K562 (cell line): Measurements from ENCODE around the gene DNAJC6. TPM values are rescaled to one million over a fixed set of nuclear protein-coding genes. Genes with fewer than 3 reads are reported as not detected.
A peak's percentile ranks its signal among the peaks of the same experiment; 100 is the strongest.

ENCODE experiments used
- BCL6 ChIP-seq: fragments of 250-450 bp; sonication (Bioruptor Pico); IDR thresholded peaks from 2 replicates; pipeline ENCODE4 v1.4.0; 2020
- GABPA ChIP-seq: fragments of 200-800 bp; sonication (Bioruptor generic); conservative IDR thresholded peaks from 2 replicates; pipeline ENCODE4 v1.6.1; 2016; ENCODE audit warnings: low read depth, missing genetic modification characterization, missing compliant biosample characterization
- GTF2E2 ChIP-seq: fragments of 200-800 bp; sonication (Bioruptor generic); IDR thresholded peaks from 2 replicates; pipeline ENCODE4 v1.6.1; 2016; ENCODE audit warnings: missing genetic modification characterization, missing compliant biosample characterization
- KLF10 ChIP-seq: fragments of 250-450 bp; sonication (Bioruptor Pico); IDR thresholded peaks from 2 replicates; pipeline ENCODE4 v1.6.1; 2021; ENCODE audit warnings: matching md5 sums
- PTRF ChIP-seq: fragments of 450-650 bp; IDR thresholded peaks from 2 replicates; pipeline ENCODE4 v1.6.1; 2016; ENCODE audit warnings: mild to moderate bottlenecking, missing genetic modification characterization, missing compliant biosample characterization
- RBBP5 ChIP-seq: fragments of 200-600 bp; sonication (generic); IDR thresholded peaks from 2 replicates; pipeline ENCODE4 v1.6.1; 2012; ENCODE audit warnings: borderline replicate concordance, mild to moderate bottlenecking, low read length, control low read depth, inconsistent platforms; ENCODE audit not compliant: insufficient read depth, poor library complexity, severe bottlenecking
- SRF ChIP-seq, 2 experiments: fragments of 250-450, 450-650 bp in 1 of 2; sonication (Bioruptor Pico) in 1 of 2; sonication (generic) in 1 of 2; formaldehyde crosslinking; IDR thresholded peaks; 2 replicates each; pipeline versions ENCODE4 v1.5.0 to v1.5.1; 2020 to 2022; ENCODE audit warnings: mild to moderate bottlenecking in 1 of 2, missing genetic modification reagents in 1 of 2
- TAF9B ChIP-seq: fragments of 450-650 bp; IDR thresholded peaks from 2 replicates; pipeline ENCODE4 v1.6.1; 2018; ENCODE audit warnings: mild to moderate bottlenecking; ENCODE audit not compliant: partially characterized antibody
- TEAD2 ChIP-seq: fragments of 450-650 bp; IDR thresholded peaks from 2 replicates; pipeline ENCODE4 v1.6.1; 2016; ENCODE audit warnings: missing genetic modification characterization, control low read depth, missing compliant biosample characterization
- WHSC1 ChIP-seq: IDR thresholded peaks from one replicate; pipeline ENCODE4 v1.6.1; 2012; ENCODE audit warnings: low read length, control low read depth, inconsistent platforms
- ZNF121 ChIP-seq: sonication (generic); formaldehyde crosslinking; conservative IDR thresholded peaks from 2 replicates; pipeline ENCODE4 v1.8.0; 2022; ENCODE audit warnings: missing genetic modification reagents
- ZNF165 ChIP-seq: fragments of 250-450 bp; sonication (Bioruptor Pico); IDR thresholded peaks from 2 replicates; pipeline ENCODE4 v1.4.0; 2020; ENCODE audit warnings: borderline replicate concordance
- polyA plus RNA-seq, 8 experiments: library from polyadenylated mRNA; depleted of rRNA in 4 of 8; stranded (reverse) in 5 of 8; unstranded in 3 of 8; fragments of >200 nt; fragmentation: Nextera tagmentation in 2 of 8; fragmentation: Illumina TruSeq in 1 of 8; extraction: Ambion mirVana in 2 of 8; extraction: Trizol in 1 of 8; gene quantifications; 2 replicates each; pipeline versions ENCODE4 v1.2.1 to v1.2.3, GENCODE V29; 2011 to 2014; ENCODE audit warnings: inconsistent platforms in 1 of 8, missing spikeins in 1 of 8
- total RNA-seq, 7 experiments: library from RNA; depleted of rRNA in 6 of 7; stranded (reverse); fragments of >200 nt in 6 of 7; fragmentation: Illumina TruSeq in 2 of 7; extraction: Trizol in 2 of 7; gene quantifications; 2 replicates each; pipeline versions ENCODE4 v1.2.1 to v1.2.3, GENCODE V29; 2011 to 2021; ENCODE audit warnings: low replicate concordance in 1 of 7
- TF ChIP-seq, protein P1 (sequence below), 2 experiments: fragments of 450-650 bp; formaldehyde crosslinking in 1 of 2; IDR thresholded peaks; 2 replicates each; pipeline versions ENCODE4 v1.4.0 to v1.6.1; 2014 to 2020; ENCODE audit warnings: mild to moderate bottlenecking in 2 of 2, borderline replicate concordance in 1 of 2, low read depth in 1 of 2
- TF ChIP-seq, protein P2 (sequence below): sonication (generic); formaldehyde crosslinking; IDR thresholded peaks from 2 replicates; pipeline ENCODE4 v1.8.0; 2023; ENCODE audit warnings: mild to moderate bottlenecking, missing genetic modification reagents
- TF ChIP-seq, protein P3 (sequence below): fragments of 250-450 bp; sonication (Bioruptor Pico); IDR thresholded peaks from 2 replicates; pipeline ENCODE4 v1.9.0; 2021; ENCODE audit warnings: mild to moderate bottlenecking
- TF ChIP-seq, protein P4 (sequence below): fragments of 450-650 bp; conservative IDR thresholded peaks from 2 replicates; pipeline ENCODE4 v1.6.1; 2016; ENCODE audit warnings: missing genetic modification characterization, low read depth, mild to moderate bottlenecking, missing compliant biosample characterization, moderate library complexity

DNAJC6 gene
- total and polyA plus RNA-seq, 9 of the 15 experiments (the other 6 are each of a cell fraction or from before 2014, with no cell fraction given), result 6.7 to 78.7 (median 28.0) TPM

DNA sequence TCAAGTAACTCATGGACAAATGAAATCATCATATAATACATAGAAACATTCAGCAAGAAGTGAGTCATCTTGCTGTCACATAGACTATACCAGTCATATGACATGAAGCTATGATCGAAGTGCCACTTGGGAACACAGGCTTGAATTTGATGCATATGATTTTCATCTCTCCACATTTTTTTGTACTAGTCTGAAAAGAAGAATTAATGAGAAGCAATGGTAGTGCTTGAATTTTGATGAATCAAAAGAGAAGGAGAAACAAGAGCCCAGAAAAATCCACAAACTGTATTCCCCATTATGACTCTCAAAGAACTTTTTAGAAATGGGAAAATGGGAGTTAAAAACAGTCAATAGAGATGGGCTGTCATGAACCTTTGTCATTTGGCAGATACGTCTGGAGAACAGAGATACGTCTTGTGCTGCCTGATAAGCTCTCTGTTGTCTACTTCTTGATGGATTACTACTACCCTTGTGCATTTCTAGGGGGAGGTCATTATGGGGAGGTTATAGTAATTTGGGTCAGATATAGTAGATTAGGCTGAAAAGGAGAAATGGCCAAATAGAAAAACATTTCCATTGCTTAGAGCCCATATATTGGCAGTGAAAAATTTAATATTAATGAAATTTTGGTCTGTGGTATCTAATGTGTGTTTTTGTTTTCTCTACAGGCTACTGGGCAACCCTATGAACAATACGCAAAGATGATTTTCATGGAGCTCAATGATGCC, 103.1 kb downstream of the DNAJC6 start (continued):
- TF ChIP-seq, protein P1, sequence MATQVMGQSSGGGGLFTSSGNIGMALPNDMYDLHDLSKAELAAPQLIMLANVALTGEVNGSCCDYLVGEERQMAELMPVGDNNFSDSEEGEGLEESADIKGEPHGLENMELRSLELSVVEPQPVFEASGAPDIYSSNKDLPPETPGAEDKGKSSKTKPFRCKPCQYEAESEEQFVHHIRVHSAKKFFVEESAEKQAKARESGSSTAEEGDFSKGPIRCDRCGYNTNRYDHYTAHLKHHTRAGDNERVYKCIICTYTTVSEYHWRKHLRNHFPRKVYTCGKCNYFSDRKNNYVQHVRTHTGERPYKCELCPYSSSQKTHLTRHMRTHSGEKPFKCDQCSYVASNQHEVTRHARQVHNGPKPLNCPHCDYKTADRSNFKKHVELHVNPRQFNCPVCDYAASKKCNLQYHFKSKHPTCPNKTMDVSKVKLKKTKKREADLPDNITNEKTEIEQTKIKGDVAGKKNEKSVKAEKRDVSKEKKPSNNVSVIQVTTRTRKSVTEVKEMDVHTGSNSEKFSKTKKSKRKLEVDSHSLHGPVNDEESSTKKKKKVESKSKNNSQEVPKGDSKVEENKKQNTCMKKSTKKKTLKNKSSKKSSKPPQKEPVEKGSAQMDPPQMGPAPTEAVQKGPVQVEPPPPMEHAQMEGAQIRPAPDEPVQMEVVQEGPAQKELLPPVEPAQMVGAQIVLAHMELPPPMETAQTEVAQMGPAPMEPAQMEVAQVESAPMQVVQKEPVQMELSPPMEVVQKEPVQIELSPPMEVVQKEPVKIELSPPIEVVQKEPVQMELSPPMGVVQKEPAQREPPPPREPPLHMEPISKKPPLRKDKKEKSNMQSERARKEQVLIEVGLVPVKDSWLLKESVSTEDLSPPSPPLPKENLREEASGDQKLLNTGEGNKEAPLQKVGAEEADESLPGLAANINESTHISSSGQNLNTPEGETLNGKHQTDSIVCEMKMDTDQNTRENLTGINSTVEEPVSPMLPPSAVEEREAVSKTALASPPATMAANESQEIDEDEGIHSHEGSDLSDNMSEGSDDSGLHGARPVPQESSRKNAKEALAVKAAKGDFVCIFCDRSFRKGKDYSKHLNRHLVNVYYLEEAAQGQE (IDR thresholded peaks at IDR 0.05; ENCODE audit: borderline replicate concordance), result peak; percentile 21; the same call in 1 of the 2 replicates
- TF ChIP-seq, protein P1 (CRISPR knock-in tag; IDR thresholded peaks at IDR 0.05; ENCODE audit: low read depth), result no peak
- no peak for TF ChIP-seq ZNF165 (CRISPR knock-in tag)
- 0 out of 2 replicates have a peak, but pooled peaks have one; percentile 12 for TF ChIP-seq PTRF (tag)
- TF ChIP-seq SRF (CRISPR knock-in tag; IDR thresholded peaks at IDR 0.05), result 0 out of 4 replicates have a peak, but pooled peaks of 1 of the 2 experiments have one; percentile 56
- peak; percentile 25; the same call in 1 of the 2 replicates for TF ChIP-seq GABPA (tag)
- TF ChIP-seq ZNF121 (CRISPR knock-in tag), result no peak
- TF ChIP-seq, protein P2, sequence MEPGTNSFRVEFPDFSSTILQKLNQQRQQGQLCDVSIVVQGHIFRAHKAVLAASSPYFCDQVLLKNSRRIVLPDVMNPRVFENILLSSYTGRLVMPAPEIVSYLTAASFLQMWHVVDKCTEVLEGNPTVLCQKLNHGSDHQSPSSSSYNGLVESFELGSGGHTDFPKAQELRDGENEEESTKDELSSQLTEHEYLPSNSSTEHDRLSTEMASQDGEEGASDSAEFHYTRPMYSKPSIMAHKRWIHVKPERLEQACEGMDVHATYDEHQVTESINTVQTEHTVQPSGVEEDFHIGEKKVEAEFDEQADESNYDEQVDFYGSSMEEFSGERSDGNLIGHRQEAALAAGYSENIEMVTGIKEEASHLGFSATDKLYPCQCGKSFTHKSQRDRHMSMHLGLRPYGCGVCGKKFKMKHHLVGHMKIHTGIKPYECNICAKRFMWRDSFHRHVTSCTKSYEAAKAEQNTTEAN, result no peak
- TF ChIP-seq, protein P3, sequence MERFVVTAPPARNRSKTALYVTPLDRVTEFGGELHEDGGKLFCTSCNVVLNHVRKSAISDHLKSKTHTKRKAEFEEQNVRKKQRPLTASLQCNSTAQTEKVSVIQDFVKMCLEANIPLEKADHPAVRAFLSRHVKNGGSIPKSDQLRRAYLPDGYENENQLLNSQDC (CRISPR knock-in tag), result no peak
- TF ChIP-seq, protein P4, sequence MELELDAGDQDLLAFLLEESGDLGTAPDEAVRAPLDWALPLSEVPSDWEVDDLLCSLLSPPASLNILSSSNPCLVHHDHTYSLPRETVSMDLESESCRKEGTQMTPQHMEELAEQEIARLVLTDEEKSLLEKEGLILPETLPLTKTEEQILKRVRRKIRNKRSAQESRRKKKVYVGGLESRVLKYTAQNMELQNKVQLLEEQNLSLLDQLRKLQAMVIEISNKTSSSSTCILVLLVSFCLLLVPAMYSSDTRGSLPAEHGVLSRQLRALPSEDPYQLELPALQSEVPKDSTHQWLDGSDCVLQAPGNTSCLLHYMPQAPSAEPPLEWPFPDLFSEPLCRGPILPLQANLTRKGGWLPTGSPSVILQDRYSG (tag), result no peak; the same call in 1 of the 2 replicates
- TF ChIP-seq GTF2E2 (tag), result peak; percentile 89
- no peak for TF ChIP-seq WHSC1
- TF ChIP-seq TEAD2 (tag), result no peak
- peak; percentile 68 for TF ChIP-seq TAF9B
- TF ChIP-seq BCL6 (CRISPR knock-in tag), result no peak
- 0 out of 2 replicates have a peak, but pooled peaks have one; percentile 10 for TF ChIP-seq KLF10 (CRISPR knock-in tag)
- TF ChIP-seq RBBP5, result peak; percentile 77
